Colonic mucosa (tissue), 4 donors: Measurements from ENCODE around the gene PARP4. TPM values are rescaled to one million over a fixed set of nuclear protein-coding genes. Genes with fewer than 3 reads are reported as not detected.

ENCODE experiments used
- DNase-seq: peaks from one replicate; pipeline ENCODE4 v3.0.0-alpha.2; 2020
- H3K27ac ChIP-seq: fragments of 200-600 bp; one replicate; pipeline ENCODE4 v1.8.0; 2021
- H3K27me3 ChIP-seq: fragments of 200-600 bp; one replicate; pipeline ENCODE4 v1.8.0; 2021
- H3K36me3 ChIP-seq: fragments of 200-600 bp; one replicate; pipeline ENCODE4 v1.8.0; 2021
- H3K4me1 ChIP-seq: fragments of 200-600 bp; one replicate; pipeline ENCODE4 v1.8.0; 2021; ENCODE audit warnings: mild to moderate bottlenecking
- H3K4me3 ChIP-seq: fragments of 200-600 bp; one replicate; pipeline ENCODE4 v1.8.0; 2021
- H3K9ac ChIP-seq, 2 donors: one replicate each; pipeline ENCODE4 v1.7.0; 2013; ENCODE audit warnings: control low read depth in 2 of 2, low read depth in 2 of 2, low read length in 2 of 2
- H3K9me3 ChIP-seq: fragments of 200-600 bp; one replicate; pipeline ENCODE4 v1.8.0; 2021
- intact Hi-C: fragments of 100-400 bp; cut with DNase I; formaldehyde crosslinking; loops from one replicate; pipeline ENCODE4 v1.14.1; 2022
- total RNA-seq, 2 donors: library from RNA; stranded (reverse); fragmentation: NEBNext Ultra II Directional in 1 of 2; extraction: Animal tissue kit (Norgen Biotek cat#: 25700) in 1 of 2; gene quantifications; one replicate each; pipeline ENCODE4 v1.2.1, GENCODE V29; 2021
- TF ChIP-seq, protein P1 (sequence below): fragments of 200-600 bp; IDR thresholded peaks from one replicate; pipeline ENCODE4 v1.8.0; 2022; ENCODE audit warnings: antibody characterized with exemption, mild to moderate bottlenecking
- donor health status: healthy.
- donor health status: DM: no; HTN: no; CAD: no.
- donor health status: DM: no; HTN: no; CAD: no.

PARP4 gene
- total RNA-seq, 2 donors from 2014 or later: 89.3 to 137 TPM

DNA sequence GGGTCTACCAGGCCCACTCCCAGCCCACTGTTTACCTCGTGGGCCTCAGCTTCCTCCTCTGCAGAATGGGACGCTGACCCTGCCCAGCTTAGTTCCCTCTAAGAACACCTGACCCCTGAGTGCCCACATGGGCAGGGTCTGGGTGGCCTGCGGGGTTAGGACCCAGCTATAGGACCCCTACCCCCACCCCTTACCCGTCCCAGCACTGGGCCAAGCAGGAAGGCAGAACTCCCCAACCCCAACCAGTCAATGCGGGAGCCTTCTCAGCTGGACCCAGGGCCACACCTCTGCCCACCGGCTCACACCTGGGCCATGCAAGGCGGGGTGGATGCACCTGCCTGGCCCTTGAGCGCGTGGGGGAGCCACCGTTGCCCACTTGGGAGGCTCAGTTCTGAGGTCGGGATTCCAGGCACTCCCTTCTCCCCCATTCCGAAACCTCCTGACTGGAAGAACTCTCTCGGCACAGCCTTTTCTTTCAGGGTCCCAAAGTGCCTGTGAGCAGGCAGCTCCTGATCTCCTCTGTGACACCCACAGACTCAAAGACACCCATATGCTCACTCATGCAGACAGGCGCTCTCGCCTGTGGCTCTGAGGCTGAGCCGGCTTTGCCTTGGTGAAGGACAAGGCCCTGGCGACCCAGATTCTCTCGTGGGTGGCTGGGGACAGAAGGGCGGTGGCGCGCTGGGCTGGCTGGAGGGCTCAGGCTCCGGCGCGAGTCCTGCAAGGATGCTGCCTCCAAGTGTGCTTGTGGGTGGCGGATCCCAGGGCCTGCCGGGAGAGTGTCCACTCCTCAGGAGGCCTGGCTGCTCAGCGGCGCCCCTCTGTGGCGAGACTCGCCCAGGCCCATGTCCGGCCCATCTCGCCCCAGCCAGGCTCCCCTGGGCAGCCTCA lies 27.9 kb upstream of the PARP4 start:
- Histone ChIP-seq H3K36me3 (no peaks in the 10 kb centered on the region), H3K4me1 (no peaks in the 10 kb centered on the region), H3K9me3 (no peaks in the 10 kb centered on the region), H3K27me3 (peaks cover 24% of the 10 kb centered on the region), H3K27ac (no peak overlapping the region), H3K4me3 (no peak overlapping the region), H3K9ac (no peak overlapping the region)
- intact Hi-C loops: no loop called here
- TF ChIP-seq, protein P1, sequence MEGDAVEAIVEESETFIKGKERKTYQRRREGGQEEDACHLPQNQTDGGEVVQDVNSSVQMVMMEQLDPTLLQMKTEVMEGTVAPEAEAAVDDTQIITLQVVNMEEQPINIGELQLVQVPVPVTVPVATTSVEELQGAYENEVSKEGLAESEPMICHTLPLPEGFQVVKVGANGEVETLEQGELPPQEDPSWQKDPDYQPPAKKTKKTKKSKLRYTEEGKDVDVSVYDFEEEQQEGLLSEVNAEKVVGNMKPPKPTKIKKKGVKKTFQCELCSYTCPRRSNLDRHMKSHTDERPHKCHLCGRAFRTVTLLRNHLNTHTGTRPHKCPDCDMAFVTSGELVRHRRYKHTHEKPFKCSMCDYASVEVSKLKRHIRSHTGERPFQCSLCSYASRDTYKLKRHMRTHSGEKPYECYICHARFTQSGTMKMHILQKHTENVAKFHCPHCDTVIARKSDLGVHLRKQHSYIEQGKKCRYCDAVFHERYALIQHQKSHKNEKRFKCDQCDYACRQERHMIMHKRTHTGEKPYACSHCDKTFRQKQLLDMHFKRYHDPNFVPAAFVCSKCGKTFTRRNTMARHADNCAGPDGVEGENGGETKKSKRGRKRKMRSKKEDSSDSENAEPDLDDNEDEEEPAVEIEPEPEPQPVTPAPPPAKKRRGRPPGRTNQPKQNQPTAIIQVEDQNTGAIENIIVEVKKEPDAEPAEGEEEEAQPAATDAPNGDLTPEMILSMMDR: no peak
- DNase-seq: peak; percentile 22

DNA sequence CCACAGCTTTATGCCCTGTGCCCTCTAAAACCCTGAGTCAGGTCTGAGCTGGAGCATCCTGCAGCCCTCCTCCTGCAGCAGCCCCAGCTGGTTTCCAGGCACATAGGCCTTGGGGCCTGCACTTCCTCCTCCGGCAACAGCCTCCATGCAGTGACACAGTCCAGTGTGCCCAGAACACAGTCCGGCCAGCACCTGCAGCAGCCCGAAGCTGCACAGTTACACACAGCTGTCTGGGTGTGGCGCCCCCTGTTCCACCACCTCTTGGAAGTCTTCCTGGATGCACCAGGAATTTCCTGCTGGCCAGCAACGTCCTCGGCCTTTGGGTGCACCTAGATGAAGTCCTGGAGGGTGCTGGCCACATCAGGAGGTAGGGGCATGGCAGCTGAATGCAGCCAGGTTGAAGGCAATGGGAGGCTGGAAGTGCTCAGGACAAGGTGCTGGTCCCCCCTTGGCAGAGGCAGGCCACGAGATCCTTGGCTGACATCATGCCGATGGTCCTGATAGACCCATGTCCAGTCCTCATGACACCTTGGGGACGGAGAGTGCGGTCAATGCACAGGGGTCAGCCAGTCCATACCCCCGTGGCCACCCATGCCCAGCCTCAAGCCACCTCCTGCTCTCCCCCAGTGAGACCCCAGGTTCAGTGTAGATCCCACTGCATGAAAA lies 27.1 kb upstream of the PARP4 start:
- H3K27ac ChIP-seq: no peak overlapping the region
- H3K4me3 ChIP-seq: no peak overlapping the region
- H3K9me3 ChIP-seq: no peaks in the 10 kb centered on the region
- no peaks in the 10 kb centered on the region for H3K4me1 ChIP-seq
- TF ChIP-seq, protein P1: no peak
- intact Hi-C loops: no loop called here
- no peak overlapping the region for H3K9ac ChIP-seq
- DNase-seq: no peak
- no peaks in the 10 kb centered on the region for H3K36me3 ChIP-seq
- H3K27me3 ChIP-seq: peaks cover 24% of the 10 kb centered on the region

DNA sequence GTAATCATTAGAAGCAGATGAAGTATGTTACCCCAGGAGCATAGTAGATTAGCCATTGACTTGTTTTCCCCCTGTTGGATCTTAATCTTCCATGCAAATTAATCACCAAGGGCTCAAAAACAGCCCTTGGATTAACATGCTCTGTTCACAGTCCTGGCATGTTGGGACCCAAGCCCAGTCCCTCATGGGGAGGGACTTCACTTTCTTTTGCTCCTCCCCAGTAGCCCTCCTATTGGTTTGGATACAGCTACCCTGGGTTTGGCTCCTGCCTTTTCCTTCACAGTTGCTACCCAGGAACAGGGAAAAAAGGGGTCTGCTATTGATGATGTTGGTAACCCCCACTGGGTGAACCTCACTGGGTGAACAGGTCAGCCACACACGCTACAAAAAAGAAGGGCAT lies 16.9 kb upstream of the PARP4 start:
- no peaks in the 10 kb centered on the region for H3K36me3 ChIP-seq
- DNase-seq: no peak
- H3K9me3 ChIP-seq: no peaks in the 10 kb centered on the region
- H3K27ac ChIP-seq: no peak overlapping the region
- intact Hi-C loops: no loop called here
- H3K9ac ChIP-seq: no peak overlapping the region
- no peak overlapping the region for H3K4me3 ChIP-seq
- no peaks in the 10 kb centered on the region for H3K27me3 ChIP-seq
- H3K4me1 ChIP-seq: no peaks in the 10 kb centered on the region
- TF ChIP-seq, protein P1: no peak

DNA sequence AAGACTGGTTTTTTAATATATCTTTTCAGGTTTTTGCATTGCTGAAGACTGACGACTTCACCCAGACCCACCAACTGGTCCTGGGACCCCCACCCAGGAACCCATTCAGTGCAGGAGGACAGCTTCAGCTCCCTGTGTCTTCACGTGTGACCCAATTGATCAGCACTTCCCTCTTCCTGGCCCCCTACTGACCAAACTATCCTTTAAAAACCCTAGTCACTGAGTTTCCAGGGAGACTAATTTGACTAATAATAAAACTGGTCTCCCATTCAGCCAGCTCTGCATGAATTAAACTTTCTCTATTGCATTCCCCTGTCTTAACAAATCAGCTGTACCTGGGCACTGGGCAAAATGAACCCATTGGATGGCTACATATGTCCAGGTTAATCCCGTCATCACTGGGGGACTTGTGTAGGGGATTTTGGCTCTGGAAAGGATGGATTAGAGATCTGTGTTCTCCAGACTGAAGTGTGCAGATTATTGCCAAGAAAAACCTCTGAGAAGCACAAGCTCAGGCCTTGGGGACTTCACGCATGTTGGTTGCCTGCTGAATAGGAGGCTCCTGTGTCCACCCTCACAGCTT lies 16.3 kb upstream of the PARP4 start:
- no peak overlapping the region for H3K4me3 ChIP-seq
- TF ChIP-seq, protein P1: no peak
- H3K9me3 ChIP-seq: no peaks in the 10 kb centered on the region
- H3K27me3 ChIP-seq: no peaks in the 10 kb centered on the region
- H3K36me3 ChIP-seq: no peaks in the 10 kb centered on the region
- DNase-seq: no peak
- intact Hi-C loops: no loop called here
- H3K27ac ChIP-seq: no peak overlapping the region
- no peaks in the 10 kb centered on the region for H3K4me1 ChIP-seq
- no peak overlapping the region for H3K9ac ChIP-seq

DNA sequence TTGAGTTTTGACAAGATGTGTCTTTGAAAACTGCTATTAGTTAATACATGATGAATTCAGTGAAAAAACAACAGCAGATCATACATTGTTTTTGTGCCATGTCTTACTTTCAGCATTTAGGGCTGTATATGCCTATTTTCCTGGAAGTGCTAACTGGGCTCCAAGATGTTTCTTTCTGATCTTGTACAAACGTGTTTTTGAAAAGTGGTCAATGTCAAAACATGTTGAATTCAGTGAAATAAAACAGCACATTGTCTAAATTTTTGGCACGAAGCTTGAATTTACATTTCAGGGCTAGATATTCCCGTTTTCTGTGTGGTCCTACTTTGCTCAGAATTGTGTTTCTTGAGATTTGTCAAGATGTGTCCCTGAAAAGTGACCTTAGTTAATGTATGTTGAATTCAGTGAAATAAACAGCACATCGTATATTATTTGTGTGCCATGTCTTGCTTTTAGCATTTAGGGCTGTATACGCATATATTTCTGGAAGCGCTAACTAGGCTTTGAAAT lies 14.7 kb upstream of the PARP4 start:
- Histone ChIP-seq H3K4me3 (no peak overlapping the region), H3K27ac (no peak overlapping the region), H3K9ac (no peak overlapping the region), H3K9me3 (no peaks in the 10 kb centered on the region), H3K4me1 (no peaks in the 10 kb centered on the region), H3K27me3 (no peaks in the 10 kb centered on the region), H3K36me3 (no peaks in the 10 kb centered on the region)
- TF ChIP-seq, protein P1: no peak
- intact Hi-C loops: no loop called here
- DNase-seq: no peak
